ENCODE measurements around the gene SLC39A12.

DNA sequence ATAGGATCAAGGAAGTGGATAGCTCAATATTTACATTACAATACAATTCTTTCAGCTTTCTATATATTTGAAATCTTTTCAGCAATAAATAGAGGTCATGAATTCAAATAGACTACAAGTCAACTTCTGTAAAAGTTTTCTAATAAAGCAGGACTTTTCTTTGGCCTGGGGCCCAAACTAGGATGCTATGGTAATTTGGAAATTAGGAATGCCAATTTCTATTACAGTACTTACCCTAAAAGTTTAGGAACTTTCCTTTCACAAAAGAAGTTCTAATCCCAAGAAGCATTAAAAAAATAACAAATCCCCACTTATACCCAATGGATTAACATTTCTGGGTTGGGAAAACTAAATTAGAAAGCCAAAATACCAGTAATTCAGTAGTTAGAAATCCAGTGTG, 40.5 kb downstream of the SLC39A12 start:
- TF ChIP-seq POLR2AphosphoS5 (IDR thresholded peaks at IDR 0.05) (no peak), POLR2A (IDR thresholded peaks at IDR 0.05) (no peak), EP300 (IDR thresholded peaks at IDR 0.05) (no peak)
- TF ChIP-seq, protein P1, sequence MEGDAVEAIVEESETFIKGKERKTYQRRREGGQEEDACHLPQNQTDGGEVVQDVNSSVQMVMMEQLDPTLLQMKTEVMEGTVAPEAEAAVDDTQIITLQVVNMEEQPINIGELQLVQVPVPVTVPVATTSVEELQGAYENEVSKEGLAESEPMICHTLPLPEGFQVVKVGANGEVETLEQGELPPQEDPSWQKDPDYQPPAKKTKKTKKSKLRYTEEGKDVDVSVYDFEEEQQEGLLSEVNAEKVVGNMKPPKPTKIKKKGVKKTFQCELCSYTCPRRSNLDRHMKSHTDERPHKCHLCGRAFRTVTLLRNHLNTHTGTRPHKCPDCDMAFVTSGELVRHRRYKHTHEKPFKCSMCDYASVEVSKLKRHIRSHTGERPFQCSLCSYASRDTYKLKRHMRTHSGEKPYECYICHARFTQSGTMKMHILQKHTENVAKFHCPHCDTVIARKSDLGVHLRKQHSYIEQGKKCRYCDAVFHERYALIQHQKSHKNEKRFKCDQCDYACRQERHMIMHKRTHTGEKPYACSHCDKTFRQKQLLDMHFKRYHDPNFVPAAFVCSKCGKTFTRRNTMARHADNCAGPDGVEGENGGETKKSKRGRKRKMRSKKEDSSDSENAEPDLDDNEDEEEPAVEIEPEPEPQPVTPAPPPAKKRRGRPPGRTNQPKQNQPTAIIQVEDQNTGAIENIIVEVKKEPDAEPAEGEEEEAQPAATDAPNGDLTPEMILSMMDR (IDR thresholded peaks at IDR 0.05) = no peak

Data from upper lobe of left lung (tissue), 4 donors.